GM12874 (cell line): Measurements from ENCODE around the gene HMGCS2.

ENCODE experiments used
- CTCF ChIP-seq: IDR thresholded peaks from 2 replicates; pipeline ENCODE4 v1.5.1; 2011; ENCODE audit warnings: low read depth, mild to moderate bottlenecking, control low read depth, low read length, moderate library complexity; ENCODE audit not compliant: insufficient read depth

Gene HMGCS2

GRCh38 chr1:119787776-119788175 lies 19.1 kb upstream of the HMGCS2 start:
- no peak for TF ChIP-seq CTCF

GRCh38 chr1:119784191-119784781 lies 15.6 kb upstream of the HMGCS2 start:
- TF ChIP-seq CTCF, result no peak

GRCh38 chr1:119783354-119784185 lies 14.9 kb upstream of the HMGCS2 start:
- no peak for TF ChIP-seq CTCF

- no peak for TF ChIP-seq CTCF
These were observed 14.1 kb upstream of the HMGCS2 start for GRCh38 chr1:119782631-119783325.

- no peak for TF ChIP-seq CTCF
These were observed 12.9 kb upstream of the HMGCS2 start for GRCh38 chr1:119781434-119782210.

GRCh38 chr1:119779869-119780356 lies 11.2 kb upstream of the HMGCS2 start:
- TF ChIP-seq CTCF, result no peak
